ENCODE data around the gene RAB38. TPM values are rescaled to one million over a fixed set of nuclear protein-coding genes. Genes with fewer than 3 reads are reported as not detected.

The RAB38 gene
- total RNA-seq, 1 donor from 2014 or later, result 24.1 TPM

DNA sequence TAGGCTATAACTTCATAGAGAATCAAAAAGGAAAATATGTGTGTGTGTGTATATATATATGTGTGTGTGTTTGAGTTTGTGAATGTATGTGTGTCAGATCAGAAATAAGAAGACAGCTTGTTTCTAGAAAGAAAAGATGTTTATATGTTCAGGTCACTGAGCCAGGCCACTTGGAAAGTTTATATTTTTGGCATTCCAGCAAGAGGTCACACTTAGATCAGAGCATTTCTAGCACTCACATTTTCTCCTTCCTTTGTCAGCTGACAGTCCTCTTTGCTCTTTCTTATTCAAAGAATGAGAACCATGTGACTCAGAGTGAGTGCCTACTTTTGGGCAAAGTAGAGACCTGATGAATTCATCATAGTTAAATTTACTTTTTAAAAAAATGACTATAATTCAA is 22.9 kb downstream of the RAB38 start:
- Histone ChIP-seq H3K4me1 (no peaks in the 10 kb centered on the region), H3K36me3 (no peaks in the 10 kb centered on the region), H3K27me3 (no peaks in the 10 kb centered on the region), H3K9me3 (peaks cover 5% of the 10 kb centered on the region), H3K4me3 (no peak overlapping the region), H3K27ac (no peak overlapping the region)
- TF ChIP-seq, protein P1, sequence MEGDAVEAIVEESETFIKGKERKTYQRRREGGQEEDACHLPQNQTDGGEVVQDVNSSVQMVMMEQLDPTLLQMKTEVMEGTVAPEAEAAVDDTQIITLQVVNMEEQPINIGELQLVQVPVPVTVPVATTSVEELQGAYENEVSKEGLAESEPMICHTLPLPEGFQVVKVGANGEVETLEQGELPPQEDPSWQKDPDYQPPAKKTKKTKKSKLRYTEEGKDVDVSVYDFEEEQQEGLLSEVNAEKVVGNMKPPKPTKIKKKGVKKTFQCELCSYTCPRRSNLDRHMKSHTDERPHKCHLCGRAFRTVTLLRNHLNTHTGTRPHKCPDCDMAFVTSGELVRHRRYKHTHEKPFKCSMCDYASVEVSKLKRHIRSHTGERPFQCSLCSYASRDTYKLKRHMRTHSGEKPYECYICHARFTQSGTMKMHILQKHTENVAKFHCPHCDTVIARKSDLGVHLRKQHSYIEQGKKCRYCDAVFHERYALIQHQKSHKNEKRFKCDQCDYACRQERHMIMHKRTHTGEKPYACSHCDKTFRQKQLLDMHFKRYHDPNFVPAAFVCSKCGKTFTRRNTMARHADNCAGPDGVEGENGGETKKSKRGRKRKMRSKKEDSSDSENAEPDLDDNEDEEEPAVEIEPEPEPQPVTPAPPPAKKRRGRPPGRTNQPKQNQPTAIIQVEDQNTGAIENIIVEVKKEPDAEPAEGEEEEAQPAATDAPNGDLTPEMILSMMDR (IDR thresholded peaks at IDR 0.05), result no peak
- TF ChIP-seq POLR2AphosphoS5 (IDR thresholded peaks at IDR 0.05; ENCODE audit: insufficient read depth in 1 of 2, low read depth in 1 of 2) (no peak), POLR2A (IDR thresholded peaks at IDR 0.05) (no peak)
- DNase-seq (ENCODE audit: extremely low spot score in 2 of 2), result no peak
- intact Hi-C loops (cut with DNase I), result no loop called here

DNA sequence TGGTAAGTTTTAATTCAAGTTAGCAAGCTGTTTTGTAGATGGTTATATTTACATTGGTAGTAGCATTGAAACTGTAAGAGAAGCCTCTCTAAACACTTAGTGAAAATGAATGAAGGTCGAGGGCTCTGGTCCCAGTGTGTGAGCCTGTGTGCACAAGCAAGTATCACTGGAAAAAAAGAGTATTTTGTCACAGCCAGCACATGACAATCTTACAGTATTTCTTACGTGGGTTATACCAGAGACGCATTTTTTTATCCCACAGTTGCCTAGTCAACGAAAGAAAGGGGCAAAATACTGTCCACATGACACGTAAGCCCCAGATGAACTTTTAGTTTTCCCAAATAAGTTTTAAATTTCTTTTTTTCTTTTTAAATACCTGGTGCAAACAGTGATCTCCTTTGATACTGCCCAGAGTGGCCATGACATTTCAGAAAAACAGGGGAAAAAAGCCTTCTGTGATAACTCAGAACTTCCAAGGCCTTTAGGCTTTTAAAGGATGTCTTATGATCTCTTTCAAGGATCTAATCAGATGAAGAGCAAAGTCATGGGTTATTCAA is 23.5 kb downstream of the RAB38 start:
- no peak for TF ChIP-seq POLR2A (IDR thresholded peaks at IDR 0.05)
- TF ChIP-seq, protein P1 (IDR thresholded peaks at IDR 0.05), result no peak
- TF ChIP-seq POLR2AphosphoS5 (IDR thresholded peaks at IDR 0.05; ENCODE audit: insufficient read depth in 1 of 2, low read depth in 1 of 2), result no peak
- Histone ChIP-seq H3K4me1 (no peaks in the 10 kb centered on the region), H3K4me3 (no peak overlapping the region), H3K27ac (no peak overlapping the region), H3K27me3 (no peaks in the 10 kb centered on the region), H3K9me3 (peaks cover 5% of the 10 kb centered on the region), H3K36me3 (no peaks in the 10 kb centered on the region)
- no peak for DNase-seq (ENCODE audit: extremely low spot score in 2 of 2)
- intact Hi-C loops (cut with DNase I), result no loop called here

DNA sequence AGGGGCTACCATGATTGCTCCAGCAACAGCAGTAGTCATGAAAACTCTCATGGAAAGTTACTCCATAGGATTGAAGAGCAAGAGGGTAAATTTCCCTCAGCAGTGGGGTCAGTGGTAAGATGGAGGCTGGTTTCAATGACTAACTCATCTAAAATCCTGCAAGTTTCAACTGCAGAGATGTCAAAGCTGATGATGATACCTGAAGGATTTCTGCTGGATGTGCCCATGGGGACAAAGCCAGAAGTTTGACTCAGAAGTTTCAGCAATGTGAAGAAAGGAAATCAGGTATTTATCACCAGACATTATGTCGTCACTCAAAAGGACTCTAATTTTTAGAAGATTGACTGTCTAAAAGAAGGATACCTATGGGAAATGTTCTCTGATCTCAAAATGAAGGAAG is 29.1 kb downstream of the RAB38 start:
- Histone ChIP-seq H3K27me3 (no peaks in the 10 kb centered on the region), H3K4me3 (no peak overlapping the region), H3K9me3 (no peaks in the 10 kb centered on the region), H3K36me3 (no peaks in the 10 kb centered on the region), H3K27ac (no peak overlapping the region), H3K4me1 (no peaks in the 10 kb centered on the region)
- intact Hi-C loops (cut with DNase I), result no loop called here
- DNase-seq (ENCODE audit: extremely low spot score in 2 of 2), result no peak
- TF ChIP-seq POLR2AphosphoS5 (IDR thresholded peaks at IDR 0.05; ENCODE audit: insufficient read depth in 1 of 2, low read depth in 1 of 2) (no peak), POLR2A (IDR thresholded peaks at IDR 0.05) (no peak)
- TF ChIP-seq, protein P1 (IDR thresholded peaks at IDR 0.05), result no peak

DNA sequence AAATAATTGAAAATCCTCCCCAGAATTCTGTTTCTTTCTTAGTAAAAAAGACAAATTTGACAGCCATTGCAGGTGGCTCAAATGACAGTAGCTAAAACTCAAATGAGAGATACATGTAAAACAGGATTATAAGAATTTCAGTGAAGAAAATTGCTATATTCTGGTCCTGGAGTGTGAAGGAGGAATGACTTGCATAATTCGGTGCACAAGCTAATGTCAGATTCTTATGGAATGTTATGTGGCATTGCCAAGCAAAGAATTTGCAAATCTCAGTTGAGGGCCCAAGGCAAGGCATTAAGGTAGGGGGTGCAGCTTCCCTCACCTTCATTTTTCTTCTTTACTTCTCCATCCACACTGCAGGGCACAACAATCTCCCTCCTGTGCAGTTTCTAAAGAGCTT is 35.4 kb downstream of the RAB38 start:
- intact Hi-C loops (cut with DNase I), result no loop called here

More for the DNA sequence above, 35.4 kb downstream of the RAB38 start:
- no peaks in the 10 kb centered on the region for H3K4me1 ChIP-seq
- H3K27me3 ChIP-seq, result no peaks in the 10 kb centered on the region
- H3K27ac ChIP-seq, result no peak overlapping the region
- H3K36me3 ChIP-seq, result no peaks in the 10 kb centered on the region
- H3K9me3 ChIP-seq, result no peaks in the 10 kb centered on the region
- no peak overlapping the region for H3K4me3 ChIP-seq
- TF ChIP-seq, protein P1 (IDR thresholded peaks at IDR 0.05), result no peak
- TF ChIP-seq POLR2A (IDR thresholded peaks at IDR 0.05), result no peak
- no peak for TF ChIP-seq POLR2AphosphoS5 (IDR thresholded peaks at IDR 0.05; ENCODE audit: insufficient read depth in 1 of 2, low read depth in 1 of 2)
- no peak for DNase-seq (ENCODE audit: extremely low spot score in 2 of 2)

Data from vagina (tissue), 2 donors.